ENCODE results near the gene ARL6IP5. TPM values are rescaled to one million over a fixed set of nuclear protein-coding genes. Genes with fewer than 3 reads are reported as not detected.
A peak's percentile ranks its signal among the peaks of the same experiment; 100 is the strongest.

ARL6IP5 gene
- total and polyA plus RNA-seq, 2 of the 13 experiments (the other 11 are each of a cell fraction or from before 2014, with no cell fraction given), result 23.7 to 29.6 TPM

- TF ChIP-seq NONO (IDR thresholded peaks at IDR 0.05), result no peak
- no peak for TF ChIP-seq NONO (CRISPR knock-in tag; conservative IDR thresholded peaks at IDR 0.05)
- TF ChIP-seq ZNF580 (CRISPR knock-in tag; IDR thresholded peaks at IDR 0.05; ENCODE audit: borderline replicate concordance, low read depth), result no peak
- no peak for TF ChIP-seq ZNF703 (CRISPR knock-in tag; IDR thresholded peaks at IDR 0.05; ENCODE audit: borderline replicate concordance)
- TF ChIP-seq MZF1 (CRISPR knock-in tag; IDR thresholded peaks at IDR 0.05; ENCODE audit: borderline replicate concordance), result no peak
- no peak for TF ChIP-seq ZNF234 (CRISPR knock-in tag; conservative IDR thresholded peaks at IDR 0.05)
- TF ChIP-seq RXRB (CRISPR knock-in tag; IDR thresholded peaks at IDR 0.05; ENCODE audit: borderline replicate concordance), result peak; percentile 3; the same call in 1 of the 2 replicates
- TF ChIP-seq ZNF530 (CRISPR knock-in tag; IDR thresholded peaks at IDR 0.05; ENCODE audit: low read depth), result no peak
- no peak for TF ChIP-seq ZFP1 (CRISPR knock-in tag; IDR thresholded peaks at IDR 0.05)
- TF ChIP-seq ZNF207 (IDR thresholded peaks at IDR 0.05; ENCODE audit: borderline replicate concordance), result no peak
- no peak for TF ChIP-seq KLF9 (CRISPR knock-in tag; IDR thresholded peaks at IDR 0.05; ENCODE audit: low read depth)
- no peak for TF ChIP-seq ZFX (CRISPR knock-in tag; IDR thresholded peaks at IDR 0.05; ENCODE audit: low read depth)
- TF ChIP-seq FOXM1 (CRISPR knock-in tag; IDR thresholded peaks at IDR 0.05), result no peak
- no peak for TF ChIP-seq JUND (CRISPR knock-in tag; IDR thresholded peaks at IDR 0.05)
- TF ChIP-seq HINFP (CRISPR knock-in tag; IDR thresholded peaks at IDR 0.05; ENCODE audit: low read depth), result no peak
- TF ChIP-seq TARDBP (CRISPR knock-in tag; IDR thresholded peaks at IDR 0.05), result no peak
- no peak for TF ChIP-seq ZNF317 (CRISPR knock-in tag; IDR thresholded peaks at IDR 0.05)
- no peak for TF ChIP-seq HCFC1 (IDR thresholded peaks at IDR 0.05; ENCODE audit: low read depth, low read length)
- peak; percentile 62 for TF ChIP-seq ASH2L (IDR thresholded peaks at IDR 0.05; ENCODE audit: insufficient read length, low read depth, low read length)
- TF ChIP-seq ZNF251 (CRISPR knock-in tag; IDR thresholded peaks at IDR 0.05), result no peak
- TF ChIP-seq, protein P1, sequence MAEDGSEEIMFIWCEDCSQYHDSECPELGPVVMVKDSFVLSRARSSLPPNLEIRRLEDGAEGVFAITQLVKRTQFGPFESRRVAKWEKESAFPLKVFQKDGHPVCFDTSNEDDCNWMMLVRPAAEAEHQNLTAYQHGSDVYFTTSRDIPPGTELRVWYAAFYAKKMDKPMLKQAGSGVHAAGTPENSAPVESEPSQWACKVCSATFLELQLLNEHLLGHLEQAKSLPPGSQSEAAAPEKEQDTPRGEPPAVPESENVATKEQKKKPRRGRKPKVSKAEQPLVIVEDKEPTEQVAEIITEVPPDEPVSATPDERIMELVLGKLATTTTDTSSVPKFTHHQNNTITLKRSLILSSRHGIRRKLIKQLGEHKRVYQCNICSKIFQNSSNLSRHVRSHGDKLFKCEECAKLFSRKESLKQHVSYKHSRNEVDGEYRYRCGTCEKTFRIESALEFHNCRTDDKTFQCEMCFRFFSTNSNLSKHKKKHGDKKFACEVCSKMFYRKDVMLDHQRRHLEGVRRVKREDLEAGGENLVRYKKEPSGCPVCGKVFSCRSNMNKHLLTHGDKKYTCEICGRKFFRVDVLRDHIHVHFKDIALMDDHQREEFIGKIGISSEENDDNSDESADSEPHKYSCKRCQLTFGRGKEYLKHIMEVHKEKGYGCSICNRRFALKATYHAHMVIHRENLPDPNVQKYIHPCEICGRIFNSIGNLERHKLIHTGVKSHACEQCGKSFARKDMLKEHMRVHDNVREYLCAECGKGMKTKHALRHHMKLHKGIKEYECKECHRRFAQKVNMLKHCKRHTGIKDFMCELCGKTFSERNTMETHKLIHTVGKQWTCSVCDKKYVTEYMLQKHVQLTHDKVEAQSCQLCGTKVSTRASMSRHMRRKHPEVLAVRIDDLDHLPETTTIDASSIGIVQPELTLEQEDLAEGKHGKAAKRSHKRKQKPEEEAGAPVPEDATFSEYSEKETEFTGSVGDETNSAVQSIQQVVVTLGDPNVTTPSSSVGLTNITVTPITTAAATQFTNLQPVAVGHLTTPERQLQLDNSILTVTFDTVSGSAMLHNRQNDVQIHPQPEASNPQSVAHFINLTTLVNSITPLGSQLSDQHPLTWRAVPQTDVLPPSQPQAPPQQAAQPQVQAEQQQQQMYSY (CRISPR knock-in tag; IDR thresholded peaks at IDR 0.05), result no peak
- no peak for TF ChIP-seq SP140L (CRISPR knock-in tag; IDR thresholded peaks at IDR 0.05; ENCODE audit: borderline replicate concordance)
- no peak; the same call in 1 of the 2 replicates for TF ChIP-seq ZNF670 (CRISPR knock-in tag; IDR thresholded peaks at IDR 0.05; ENCODE audit: borderline replicate concordance)
- TF ChIP-seq ZNF260 (CRISPR knock-in tag; IDR thresholded peaks at IDR 0.05; ENCODE audit: borderline replicate concordance, low read depth), result no peak
- TF ChIP-seq MXI1 (IDR thresholded peaks at IDR 0.05; ENCODE audit: borderline replicate concordance, low read depth, low read length), result no peak
- TF ChIP-seq ZNF720 (CRISPR knock-in tag; IDR thresholded peaks at IDR 0.05), result no peak
- TF ChIP-seq FOXJ3 (CRISPR knock-in tag; IDR thresholded peaks at IDR 0.05; ENCODE audit: borderline replicate concordance), result no peak
- TF ChIP-seq ZNF883 (CRISPR knock-in tag; IDR thresholded peaks at IDR 0.05; ENCODE audit: not compliant biosample characterization), result no peak
- no peak for TF ChIP-seq ATAD3A (CRISPR knock-in tag; IDR thresholded peaks at IDR 0.05)
These were observed 32.3 kb upstream of the ARL6IP5 start (continued) for GRCh38 chr3:69052472-69052898.

Data from HepG2 (cell line).